GM12878 (cell line): Measurements from ENCODE around the gene UHRF2. TPM values are rescaled to one million over a fixed set of nuclear protein-coding genes. Genes with fewer than 3 reads are reported as not detected.

ENCODE experiments used
- ATAC-seq: fragments of 200-7000 bp; cut with Tn5 transposase; 3 replicates; pipeline ENCODE4 v1.9.1; 2020; ENCODE audit warnings: mild to moderate bottlenecking, moderate library complexity
- BruUV-seq: library from RNA; stranded (reverse); fragments of 400-500 nt; replicated peaks from 2 replicates; lab custom pipeline; 2021; lab: Mats Ljungman, UMichigan
- CTCF ChIA-PET: fragments of 300-600 bp; sonication (Branson Sonifier 250); formaldehyde crosslinking; extraction: SDS; loops from one replicate; lab custom pipeline; 2021; ENCODE audit warnings: inconsistent platforms; lab: Yijun Ruan, JAX
- POLR2A ChIA-PET: fragments of 350-600 bp; formaldehyde crosslinking; extraction: SDS; loops from one replicate; lab custom pipeline; 2021; ENCODE audit warnings: inconsistent platforms; lab: Charles Lee
- RAD21 ChIA-PET: fragments of 300-600 bp; sonication (Branson Sonifier 250); formaldehyde crosslinking; loops from one replicate; lab custom pipeline; 2023; ENCODE audit warnings: antibody characterized with exemption; ENCODE audit not compliant: unreplicated experiment; lab: Charles Lee
- SMC1A ChIA-PET: fragments of 300-600 bp; sonication (Branson Sonifier 250); formaldehyde crosslinking; loops from one replicate; lab custom pipeline; 2023; ENCODE audit not compliant: unreplicated experiment, uncharacterized antibody; lab: Charles Lee
- DNase-seq: peaks from one replicate; pipeline ENCODE4 v3.0.0-alpha.2; 2011; ENCODE audit warnings: low read depth, low spot score
- FAIRE-seq: peaks from 3 replicates; lab custom pipeline; 2011; peaks lifted over from hg19 to GRCh38; lab: Jason Lieb, UNC
- H2AFZ ChIP-seq: 2 replicates; pipeline ENCODE4 v1.6.0; 2011; ENCODE audit warnings: low read depth, low read length, control low read depth; ENCODE audit not compliant: control insufficient read depth
- H3K27ac ChIP-seq: 2 replicates; pipeline ENCODE4 v1.5.1; 2011; ENCODE audit warnings: control low read depth; ENCODE audit not compliant: control insufficient read depth, insufficient read depth
- H3K27me3 ChIP-seq, 2 experiments: replicated peaks in 1 of 2; 2 replicates each; pipeline versions ENCODE4 v1.6.0 to v1.6.1; 2011; ENCODE audit warnings: low read length in 1 of 2; ENCODE audit not compliant: control insufficient read depth in 2 of 2, insufficient read depth in 2 of 2
- H3K36me3 ChIP-seq, 2 experiments: 2 replicates each; pipeline ENCODE4 v1.5.1; 2011; ENCODE audit warnings: low read length in 1 of 2; ENCODE audit not compliant: control insufficient read depth in 2 of 2, insufficient read depth in 2 of 2
- H3K4me1 ChIP-seq: 2 replicates; pipeline ENCODE4 v1.6.1; 2011; ENCODE audit warnings: mild to moderate bottlenecking, low read length, moderate library complexity, mixed read lengths; ENCODE audit not compliant: control insufficient read depth, insufficient read depth
- H3K4me2 ChIP-seq: 2 replicates; pipeline ENCODE4 v1.6.0; 2011; ENCODE audit warnings: control low read depth; ENCODE audit not compliant: control insufficient read depth, insufficient read depth
- H3K4me3 ChIP-seq: fragments of 200-600 bp; sonication (generic); 2 replicates; pipeline ENCODE4 v1.5.1; 2016
- H3K79me2 ChIP-seq: 2 replicates; pipeline ENCODE4 v1.6.0; 2011; ENCODE audit warnings: low read length; ENCODE audit not compliant: control insufficient read depth, insufficient read depth
- H3K9ac ChIP-seq: 2 replicates; pipeline ENCODE4 v1.8.0; 2011; ENCODE audit warnings: low read length, control low read depth, mixed read lengths; ENCODE audit not compliant: control insufficient read depth, insufficient read depth
- H3K9me3 ChIP-seq: replicated peaks from 3 replicates; pipeline ENCODE4 v1.5.1; 2011; ENCODE audit warnings: mild to moderate bottlenecking, low read length; ENCODE audit not compliant: control insufficient read depth, insufficient read depth
- H4K20me1 ChIP-seq: 2 replicates; pipeline ENCODE4 v1.6.0; 2011; ENCODE audit not compliant: control insufficient read depth, insufficient read depth
- ASH2L ChIP-seq: fragments of 300-600, 200-600 bp; sonication (generic); IDR thresholded peaks from 2 replicates; pipeline ENCODE4 v1.6.1; 2017; ENCODE audit warnings: low read depth, mild to moderate bottlenecking, borderline replicate concordance
- CREB1 ChIP-seq: IDR thresholded peaks from 2 replicates; pipeline ENCODE4 v1.6.1; 2012; ENCODE audit warnings: low read depth, mild to moderate bottlenecking, inconsistent platforms
- HDAC6 ChIP-seq: fragments of 200-600 bp; sonication (generic); IDR thresholded peaks from one replicate; pipeline ENCODE4 v1.8.0; 2017; ENCODE audit warnings: antibody characterized with exemption; ENCODE audit not compliant: unreplicated experiment
- MYB ChIP-seq: fragments of 150-350 bp; IDR thresholded peaks from 2 replicates; pipeline ENCODE4 v1.6.1; 2014; ENCODE audit warnings: mild to moderate bottlenecking, low read depth, low read length, borderline replicate concordance
- MYC ChIP-seq: IDR thresholded peaks from 2 replicates; pipeline ENCODE4 v1.6.1; 2011; ENCODE audit warnings: mild to moderate bottlenecking, low read length, moderate library complexity, inconsistent platforms; ENCODE audit not compliant: insufficient read depth, insufficient replicate concordance, insufficient read length, severe bottlenecking
- RELA ChIP-seq: fragments of 450-650 bp; IDR thresholded peaks from 2 replicates; pipeline ENCODE4 v1.8.0; 2014; ENCODE audit warnings: borderline replicate concordance; ENCODE audit not compliant: partially characterized antibody
- SIN3A ChIP-seq: IDR thresholded peaks from 2 replicates; pipeline ENCODE4 v1.6.1; 2012; ENCODE audit warnings: low read depth, low read length, improper control_type of control experiment
- whole genome bisulfite sequencing: methylation state at CpG from one replicate; pipeline ENCODE4 v1.1.6; 2016; ENCODE audit warnings: low lambda C conversion rate; ENCODE audit not compliant: insufficient replicate concordance, insufficient coverage; ENCODE audit errors: missing lambda C conversion rate; 5-methylcytosine and 5-hydroxymethylcytosine counted together
- in situ Hi-C: fragments of 300-500 bp; cut with MboI; formaldehyde crosslinking; loops from 9 replicates; pipeline ENCODE4 v1.14.3; 2018; ENCODE audit warnings: mixed read lengths
- intact Hi-C: fragments of 100-400 bp; cut with micrococcal nuclease; formaldehyde crosslinking; loops from one replicate; pipeline ENCODE4 v1.14.2; 2022; ENCODE audit not compliant: unreplicated experiment
- polyA plus RNA-seq, 11 experiments: library from polyadenylated mRNA; depleted of rRNA in 4 of 11; unstranded in 6 of 11; stranded (reverse) in 5 of 11; fragments of >200 nt; fragmentation: Nextera tagmentation in 4 of 11; fragmentation: Illumina TruSeq in 1 of 11; extraction: Ambion mirVana in 4 of 11; extraction: Trizol in 1 of 11; gene quantifications; 1 replicate in 1 of 11; 2 replicates in 10 of 11; pipeline versions ENCODE4 v1.2.1 to v1.2.3, GENCODE V29; 2011 to 2016; ENCODE audit warnings: inconsistent platforms in 2 of 11, missing spikeins in 2 of 11, low read depth in 1 of 11
- total RNA-seq, 4 experiments: library from RNA; depleted of rRNA in 3 of 4; stranded (reverse); fragments of >200 nt in 3 of 4; fragmentation: Illumina TruSeq in 1 of 4; extraction: Trizol in 1 of 4; gene quantifications; 2 replicates each; pipeline versions ENCODE4 v1.2.1 to v1.2.3, GENCODE V29; 2013 to 2021

UHRF2 gene
- total and polyA plus RNA-seq, 10 of the 15 experiments (the other 5 are each of a cell fraction or from before 2014, with no cell fraction given) = 11.2 to 95.8 (median 43.1) TPM

DNA sequence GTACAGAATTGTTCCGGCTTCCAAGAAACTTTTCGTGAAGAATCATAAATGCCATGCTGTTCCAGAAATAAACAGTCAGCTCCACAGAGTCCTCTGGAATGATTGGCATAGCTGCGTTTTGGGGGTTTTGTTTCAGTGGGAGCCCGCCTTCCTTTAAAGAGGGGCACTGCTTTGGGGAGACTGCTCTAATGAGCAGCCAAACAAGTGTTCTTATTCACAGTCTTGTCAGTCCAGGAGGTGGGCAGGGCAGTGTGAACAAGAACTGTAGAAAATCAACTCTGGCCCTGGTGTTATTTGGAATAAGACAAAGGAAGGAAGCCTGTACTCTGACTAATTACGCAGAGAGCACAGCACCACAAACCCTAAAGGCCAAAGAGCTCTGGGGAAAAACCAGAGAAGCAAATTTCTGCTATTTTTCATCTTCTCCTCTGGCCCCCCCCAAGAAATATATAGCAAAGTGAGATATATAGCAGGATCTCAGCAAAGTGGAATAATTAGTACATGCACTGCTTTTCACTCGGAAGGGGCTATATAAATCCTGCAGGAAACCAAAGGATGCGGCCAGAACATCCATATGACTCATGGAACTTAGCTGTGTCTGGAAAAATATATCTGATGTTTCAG lies 139.6 kb downstream of the UHRF2 start:
- 97% methylated on average over 7 of the region's 7 CpGs for WGBS
- Histone ChIP-seq H3K4me3 (no peak overlapping the region), H3K27me3 (no peaks in the 10 kb centered on the region), H3K36me3 (peaks cover 9 to 24% of the 10 kb centered on the region in 2 experiments), H3K4me1 (no peaks in the 10 kb centered on the region), H4K20me1 (no peaks in the 10 kb centered on the region), H3K9ac (no peak overlapping the region), H3K79me2 (no peaks in the 10 kb centered on the region), H3K9me3 (no peaks in the 10 kb centered on the region), H2AFZ (no peak overlapping the region)
- ATAC-seq (no peak), FAIRE-seq (no peak), DNase-seq (no peak)
- CTCF ChIA-PET = interaction anchor here (1.1 to 2.1 kb wide), 2 partner anchors 14 to 197 kb away, joined by 4 to 8 read pairs; no protein-coding TSS in a partner anchor
- SMC1A ChIA-PET = interaction anchor here (0.6 to 1.5 kb wide), 2 partner anchors 197 to 338 kb away, joined by 3 read pairs; no protein-coding TSS in a partner anchor
- no TSS peak for BruUV-seq
- intact Hi-C loops = no loop called here
- in situ Hi-C loops = no loop called here
- no peak for TF ChIP-seq RELA
- no peak for TF ChIP-seq ASH2L
- no peak for TF ChIP-seq SIN3A
- no peak for TF ChIP-seq CREB1
- TF ChIP-seq HDAC6 = no peak
- TF ChIP-seq MYC = no peak
- TF ChIP-seq MYB = no peak
- TF ChIP-seq, all 136 proteins: peak for 0
- ChIA-PET POLR2A (interaction anchor here (0.6 kb wide), 1 partner anchor 32 kb away, joined by 9 read pairs; no protein-coding TSS in a partner anchor), RAD21 (no interaction called here)
- no peak overlapping the region for H3K4me2 ChIP-seq
- H3K27ac ChIP-seq = no peak overlapping the region
